ENCODE results near the gene PDZD7.

DNA sequence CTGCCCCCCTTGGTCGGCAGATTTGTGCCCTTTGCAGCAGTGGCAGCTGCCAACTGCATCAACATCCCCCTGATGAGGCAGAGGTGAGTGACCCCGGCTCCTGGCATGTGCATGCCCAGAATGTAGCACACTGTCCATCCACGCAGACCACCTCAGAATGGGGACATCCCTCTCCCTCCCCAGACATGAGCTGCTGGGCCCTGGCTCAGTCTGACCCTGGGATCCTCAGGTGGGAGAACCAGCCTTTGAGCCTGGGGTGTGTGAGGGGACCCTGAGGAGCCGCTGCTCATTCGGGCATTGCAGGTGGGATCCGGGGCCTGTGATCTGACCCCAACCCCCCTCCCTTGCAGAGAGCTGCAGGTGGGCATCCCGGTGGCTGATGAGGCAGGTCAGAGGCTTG, 5.8 kb upstream of the PDZD7 start:
- TF ChIP-seq, protein P1, sequence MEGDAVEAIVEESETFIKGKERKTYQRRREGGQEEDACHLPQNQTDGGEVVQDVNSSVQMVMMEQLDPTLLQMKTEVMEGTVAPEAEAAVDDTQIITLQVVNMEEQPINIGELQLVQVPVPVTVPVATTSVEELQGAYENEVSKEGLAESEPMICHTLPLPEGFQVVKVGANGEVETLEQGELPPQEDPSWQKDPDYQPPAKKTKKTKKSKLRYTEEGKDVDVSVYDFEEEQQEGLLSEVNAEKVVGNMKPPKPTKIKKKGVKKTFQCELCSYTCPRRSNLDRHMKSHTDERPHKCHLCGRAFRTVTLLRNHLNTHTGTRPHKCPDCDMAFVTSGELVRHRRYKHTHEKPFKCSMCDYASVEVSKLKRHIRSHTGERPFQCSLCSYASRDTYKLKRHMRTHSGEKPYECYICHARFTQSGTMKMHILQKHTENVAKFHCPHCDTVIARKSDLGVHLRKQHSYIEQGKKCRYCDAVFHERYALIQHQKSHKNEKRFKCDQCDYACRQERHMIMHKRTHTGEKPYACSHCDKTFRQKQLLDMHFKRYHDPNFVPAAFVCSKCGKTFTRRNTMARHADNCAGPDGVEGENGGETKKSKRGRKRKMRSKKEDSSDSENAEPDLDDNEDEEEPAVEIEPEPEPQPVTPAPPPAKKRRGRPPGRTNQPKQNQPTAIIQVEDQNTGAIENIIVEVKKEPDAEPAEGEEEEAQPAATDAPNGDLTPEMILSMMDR (IDR thresholded peaks at IDR 0.05; ENCODE audit: low read depth, low read length, missing input control), result no peak
- TF ChIP-seq YY1 (IDR thresholded peaks at IDR 0.05) (no peak), HNF4A (conservative IDR thresholded peaks at IDR 0.05) (no peak), JUND (IDR thresholded peaks at IDR 0.05) (no peak), TAF1 (conservative IDR thresholded peaks at IDR 0.05) (no peak), EGR1 (IDR thresholded peaks at IDR 0.05; ENCODE audit: low read depth in 2 of 2) (no peak), RAD21 (IDR thresholded peaks at IDR 0.05) (no peak)
- TF ChIP-seq, protein P2, sequence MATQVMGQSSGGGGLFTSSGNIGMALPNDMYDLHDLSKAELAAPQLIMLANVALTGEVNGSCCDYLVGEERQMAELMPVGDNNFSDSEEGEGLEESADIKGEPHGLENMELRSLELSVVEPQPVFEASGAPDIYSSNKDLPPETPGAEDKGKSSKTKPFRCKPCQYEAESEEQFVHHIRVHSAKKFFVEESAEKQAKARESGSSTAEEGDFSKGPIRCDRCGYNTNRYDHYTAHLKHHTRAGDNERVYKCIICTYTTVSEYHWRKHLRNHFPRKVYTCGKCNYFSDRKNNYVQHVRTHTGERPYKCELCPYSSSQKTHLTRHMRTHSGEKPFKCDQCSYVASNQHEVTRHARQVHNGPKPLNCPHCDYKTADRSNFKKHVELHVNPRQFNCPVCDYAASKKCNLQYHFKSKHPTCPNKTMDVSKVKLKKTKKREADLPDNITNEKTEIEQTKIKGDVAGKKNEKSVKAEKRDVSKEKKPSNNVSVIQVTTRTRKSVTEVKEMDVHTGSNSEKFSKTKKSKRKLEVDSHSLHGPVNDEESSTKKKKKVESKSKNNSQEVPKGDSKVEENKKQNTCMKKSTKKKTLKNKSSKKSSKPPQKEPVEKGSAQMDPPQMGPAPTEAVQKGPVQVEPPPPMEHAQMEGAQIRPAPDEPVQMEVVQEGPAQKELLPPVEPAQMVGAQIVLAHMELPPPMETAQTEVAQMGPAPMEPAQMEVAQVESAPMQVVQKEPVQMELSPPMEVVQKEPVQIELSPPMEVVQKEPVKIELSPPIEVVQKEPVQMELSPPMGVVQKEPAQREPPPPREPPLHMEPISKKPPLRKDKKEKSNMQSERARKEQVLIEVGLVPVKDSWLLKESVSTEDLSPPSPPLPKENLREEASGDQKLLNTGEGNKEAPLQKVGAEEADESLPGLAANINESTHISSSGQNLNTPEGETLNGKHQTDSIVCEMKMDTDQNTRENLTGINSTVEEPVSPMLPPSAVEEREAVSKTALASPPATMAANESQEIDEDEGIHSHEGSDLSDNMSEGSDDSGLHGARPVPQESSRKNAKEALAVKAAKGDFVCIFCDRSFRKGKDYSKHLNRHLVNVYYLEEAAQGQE (IDR thresholded peaks at IDR 0.05), result no peak
- TF ChIP-seq, protein P3, sequence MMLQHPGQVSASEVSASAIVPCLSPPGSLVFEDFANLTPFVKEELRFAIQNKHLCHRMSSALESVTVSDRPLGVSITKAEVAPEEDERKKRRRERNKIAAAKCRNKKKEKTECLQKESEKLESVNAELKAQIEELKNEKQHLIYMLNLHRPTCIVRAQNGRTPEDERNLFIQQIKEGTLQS (IDR thresholded peaks at IDR 0.05), result no peak
